Keratinocyte (primary cell): Measurements from ENCODE around the gene FLAD1.

Source experiments
- EZH2 ChIP-seq: IDR thresholded peaks from one replicate; pipeline ENCODE4 v1.6.1; 2012; ENCODE audit warnings: inconsistent platforms, mild to moderate bottlenecking, low read length, moderate library complexity
- TF ChIP-seq, protein P1 (sequence below), 3 experiments: IDR thresholded peaks in 1 of 3; conservative IDR thresholded peaks in 1 of 3; optimal IDR thresholded peaks in 1 of 3; 2 replicates in 2 of 3; 3 replicates in 1 of 3; pipeline versions ENCODE3 to v1.5.1; 2011; ENCODE audit warnings: low read length in 3 of 3, mild to moderate bottlenecking in 3 of 3, moderate library complexity in 2 of 3, control low read depth in 1 of 3, inconsistent platforms in 1 of 3; ENCODE audit not compliant: insufficient read depth in 2 of 3; ENCODE audit errors: extremely low read depth in 1 of 3

DNA sequence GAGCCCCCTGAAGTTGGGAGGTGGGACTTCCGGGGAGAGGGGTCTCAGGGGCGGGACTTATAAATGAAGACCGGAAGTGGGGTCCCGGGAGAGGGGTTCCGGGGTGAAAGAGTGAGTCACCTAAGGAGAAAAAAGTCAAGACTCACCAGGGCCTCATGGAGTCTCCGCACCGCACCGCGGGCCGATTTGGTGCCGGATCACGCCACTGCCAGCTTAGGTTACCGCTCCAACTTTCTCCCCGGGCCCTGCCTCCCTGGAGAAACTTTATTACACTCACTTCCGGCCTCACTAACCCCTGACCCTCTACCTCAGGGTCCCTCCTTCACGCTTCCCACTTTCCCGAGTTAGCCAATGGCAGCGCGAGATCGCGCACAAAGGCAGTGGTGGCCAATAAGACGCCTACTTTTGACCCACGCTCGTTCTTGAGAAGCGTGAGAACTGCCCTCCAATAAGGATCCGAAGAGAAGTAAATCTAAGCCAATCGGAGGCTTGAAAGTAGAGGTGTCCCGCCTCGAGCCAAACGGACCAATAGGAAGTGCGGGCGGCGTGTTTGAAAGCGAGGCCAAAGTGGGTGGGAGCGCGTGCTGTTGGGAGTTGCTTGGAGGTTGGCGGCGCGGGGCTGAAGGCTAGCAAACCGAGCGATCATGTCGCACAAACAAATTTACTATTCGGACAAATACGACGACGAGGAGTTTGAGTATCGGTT is 8.9 kb upstream of the FLAD1 start, which contains the start of gene CKS1B:
- TF ChIP-seq, protein P1, sequence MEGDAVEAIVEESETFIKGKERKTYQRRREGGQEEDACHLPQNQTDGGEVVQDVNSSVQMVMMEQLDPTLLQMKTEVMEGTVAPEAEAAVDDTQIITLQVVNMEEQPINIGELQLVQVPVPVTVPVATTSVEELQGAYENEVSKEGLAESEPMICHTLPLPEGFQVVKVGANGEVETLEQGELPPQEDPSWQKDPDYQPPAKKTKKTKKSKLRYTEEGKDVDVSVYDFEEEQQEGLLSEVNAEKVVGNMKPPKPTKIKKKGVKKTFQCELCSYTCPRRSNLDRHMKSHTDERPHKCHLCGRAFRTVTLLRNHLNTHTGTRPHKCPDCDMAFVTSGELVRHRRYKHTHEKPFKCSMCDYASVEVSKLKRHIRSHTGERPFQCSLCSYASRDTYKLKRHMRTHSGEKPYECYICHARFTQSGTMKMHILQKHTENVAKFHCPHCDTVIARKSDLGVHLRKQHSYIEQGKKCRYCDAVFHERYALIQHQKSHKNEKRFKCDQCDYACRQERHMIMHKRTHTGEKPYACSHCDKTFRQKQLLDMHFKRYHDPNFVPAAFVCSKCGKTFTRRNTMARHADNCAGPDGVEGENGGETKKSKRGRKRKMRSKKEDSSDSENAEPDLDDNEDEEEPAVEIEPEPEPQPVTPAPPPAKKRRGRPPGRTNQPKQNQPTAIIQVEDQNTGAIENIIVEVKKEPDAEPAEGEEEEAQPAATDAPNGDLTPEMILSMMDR (optimal IDR thresholded peaks at IDR 0.05 in 1 of 3, IDR thresholded peaks at IDR 0.05 in 1 of 3, conservative IDR thresholded peaks at IDR 0.05 in 1 of 3; ENCODE audit: extremely low read depth in 1 of 3, insufficient read depth in 2 of 3, low read length in 3 of 3) = no peak
- no peak for TF ChIP-seq EZH2
